HG03565 (cell line): ENCODE results near the gene EPDR1.
"Not testable (repeated sequence)": the region's sequence is repeated elsewhere in the genome, so short reads cannot be mapped to it uniquely, and the experiment has no call there.

Experiments used
- ATAC-seq: cut with Tn5 transposase; IDR thresholded peaks from one replicate; pipeline ENCODE4 v1.9.1; 2021; ENCODE audit warnings: mild to moderate bottlenecking, moderate library complexity; ENCODE audit not compliant: unreplicated experiment

Gene EPDR1

GRCh38 chr7:37927773-37928444 lies 7.5 kb downstream of the EPDR1 start:
- no peak for ATAC-seq

DNA sequence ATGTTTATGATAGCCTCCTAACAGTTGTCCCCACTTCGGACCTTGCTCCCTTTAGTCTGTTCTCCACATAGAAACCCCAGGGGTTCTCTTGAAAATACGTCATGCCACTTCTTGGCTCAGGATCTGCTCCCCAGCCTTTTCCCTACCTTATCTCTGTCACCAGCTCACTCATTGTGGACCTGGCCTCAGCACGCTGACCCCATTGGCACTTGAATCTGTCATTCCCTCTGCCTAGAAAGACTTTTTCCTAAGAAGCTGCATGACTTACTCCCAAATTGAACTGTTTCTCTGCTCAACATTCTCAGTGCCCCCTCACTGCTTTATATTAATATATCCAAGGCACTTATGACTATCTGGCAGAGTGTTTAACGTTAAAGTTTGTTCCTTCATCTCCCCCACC lies 8.4 kb downstream of the EPDR1 start:
- no peak for ATAC-seq

GRCh38 chr7:37930226-37930948 lies 9.9 kb downstream of the EPDR1 start:
- ATAC-seq = no peak

DNA sequence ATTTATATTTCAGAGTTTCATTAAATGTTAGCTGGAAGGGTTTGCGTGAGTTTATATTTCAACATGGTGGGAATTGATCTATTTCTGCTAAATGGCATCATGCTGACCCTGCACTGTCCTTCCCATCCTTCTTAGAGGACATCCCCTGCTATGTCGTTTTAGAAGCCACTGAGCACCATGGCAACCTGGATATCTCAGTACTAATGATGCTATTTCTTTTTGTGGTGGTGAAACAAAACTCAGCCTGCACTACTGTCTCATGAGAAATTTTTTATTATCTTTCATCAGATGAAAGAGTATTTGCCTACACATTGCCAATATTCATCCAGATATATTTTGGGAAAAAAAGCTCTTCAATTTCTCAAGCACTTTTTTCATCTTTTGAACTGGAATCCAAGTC lies 12.1 kb downstream of the EPDR1 start:
- no peak for ATAC-seq

- ATAC-seq = no peak
Measured at GRCh38 chr7:37933018-37933566, 12.7 kb downstream of the EPDR1 start.

DNA sequence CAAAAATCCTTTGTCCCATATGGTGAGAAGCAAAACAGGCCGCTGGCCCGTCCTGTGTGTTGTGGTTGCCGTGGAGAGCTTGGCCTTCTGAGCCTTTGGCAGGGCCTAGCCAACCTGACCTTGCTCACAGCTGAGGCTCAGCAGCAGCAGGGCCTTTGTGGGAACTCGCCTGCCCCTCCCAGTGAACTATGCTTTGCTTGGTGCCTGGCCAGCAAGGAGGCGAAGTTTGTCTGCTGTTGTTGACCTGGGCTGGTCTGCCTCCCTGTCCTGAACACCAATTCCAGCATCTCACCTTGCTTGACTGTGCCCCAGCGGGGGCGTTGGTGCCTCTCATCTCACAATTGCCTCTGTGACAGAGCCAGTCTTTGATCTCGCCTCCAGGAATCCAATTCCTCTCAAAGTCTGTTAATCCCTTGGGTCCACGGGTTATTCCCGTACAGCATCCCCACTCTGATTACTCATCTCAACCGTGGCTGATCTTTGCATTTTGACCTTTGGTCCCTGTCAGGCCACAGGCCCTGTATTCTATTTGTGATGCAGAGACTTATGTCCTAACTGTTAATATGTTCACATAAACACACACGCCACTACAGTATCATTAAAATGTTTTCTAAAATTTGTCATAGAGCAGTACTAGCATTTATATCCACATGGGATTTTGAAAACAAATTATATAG lies 22.6 kb downstream of the EPDR1 start:
- no peak for ATAC-seq

DNA sequence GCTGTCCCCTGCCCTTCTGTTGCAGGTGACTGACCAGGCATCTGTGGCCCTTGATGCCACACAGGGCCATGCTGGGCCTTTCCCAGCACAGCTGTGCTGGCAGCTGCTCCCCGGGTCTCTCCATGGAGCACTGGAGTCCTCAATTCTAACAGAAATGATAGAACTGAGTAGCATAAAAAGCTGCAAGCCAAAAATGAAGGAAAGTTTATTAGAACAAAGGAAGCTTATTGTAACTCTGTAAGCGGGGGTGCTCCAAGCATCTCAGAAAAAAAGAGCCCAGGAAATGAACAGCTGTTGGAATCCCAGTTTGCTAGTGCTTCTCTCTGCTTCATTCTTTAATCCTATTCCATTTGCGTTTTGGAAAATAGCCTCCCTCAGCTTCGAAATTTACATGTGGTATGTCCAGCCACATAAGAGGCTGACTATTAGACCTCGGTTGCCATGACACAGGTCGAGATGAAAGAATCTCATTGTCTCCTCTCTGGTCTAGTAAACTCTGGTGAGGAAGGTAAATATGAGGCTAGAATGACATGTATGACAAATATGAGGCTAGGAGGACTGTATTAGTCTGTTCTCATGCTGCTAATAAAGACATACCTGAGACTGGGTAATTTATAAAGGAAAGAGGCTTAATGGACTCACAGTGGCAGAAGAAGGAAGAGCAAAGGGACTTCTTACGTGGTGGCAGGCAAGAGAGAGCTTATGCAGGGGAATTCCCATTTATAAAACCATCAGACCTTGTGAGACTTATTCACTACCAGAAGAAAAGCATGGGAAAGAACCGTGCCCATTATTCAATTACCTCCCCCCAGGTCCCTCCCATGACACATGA lies 23.7 kb downstream of the EPDR1 start:
- ATAC-seq = no peak

- ATAC-seq = no peak
Measured at GRCh38 chr7:37944737-37945054, 24.3 kb downstream of the EPDR1 start.

- no peak for ATAC-seq
Measured at GRCh38 chr7:37945336-37945735, 24.9 kb downstream of the EPDR1 start.

DNA sequence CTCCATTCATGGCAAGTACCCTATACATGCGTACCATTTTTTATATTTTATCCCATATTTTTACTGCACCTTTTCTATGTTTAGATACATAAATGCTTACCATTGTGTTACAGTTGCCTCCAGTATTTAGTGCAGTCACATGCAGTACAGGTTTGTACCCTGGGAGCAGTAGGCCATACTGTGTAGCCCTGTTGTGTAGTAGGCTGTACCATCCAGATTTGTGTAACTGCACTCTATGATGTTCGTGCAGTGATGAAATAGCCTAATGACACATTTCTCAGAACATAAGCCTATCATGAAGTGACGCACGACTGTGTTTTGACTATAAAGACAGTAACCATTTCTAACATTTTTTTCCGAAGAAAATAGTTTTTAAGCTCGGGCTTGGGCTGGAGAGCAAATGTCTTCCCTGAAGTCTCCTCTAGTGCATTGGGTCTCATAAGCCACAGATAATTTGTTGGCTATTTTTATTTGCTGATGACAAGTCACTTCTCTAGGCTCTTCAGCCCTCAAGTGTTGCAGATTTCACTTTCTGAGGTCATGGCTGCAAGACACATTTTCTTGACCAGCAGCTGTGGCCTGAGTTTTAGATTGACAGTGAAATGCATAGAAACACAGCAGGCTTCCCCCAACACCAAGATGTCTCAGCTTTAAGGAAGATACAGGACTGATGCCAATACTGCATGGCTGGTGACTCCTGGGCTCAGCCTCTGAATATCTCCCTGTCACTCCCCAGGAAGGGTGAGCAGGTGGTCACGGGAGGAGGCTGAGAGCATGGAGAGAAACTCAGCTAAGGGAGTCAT lies 26.9 kb downstream of the EPDR1 start:
- no peak for ATAC-seq

DNA sequence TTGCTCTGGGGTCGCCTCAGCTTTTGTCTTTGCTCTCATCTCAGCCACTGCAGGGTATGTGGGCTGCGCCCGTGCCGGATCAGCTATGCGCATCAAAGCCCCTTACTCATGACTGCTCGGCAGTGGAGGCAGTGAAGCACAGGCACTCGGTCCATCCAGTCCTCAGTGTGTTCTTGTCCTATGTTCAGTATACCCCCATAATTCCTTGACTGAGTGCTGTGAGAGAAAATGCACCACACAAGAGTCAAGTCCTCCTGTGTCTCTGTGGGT lies 27.4 kb downstream of the EPDR1 start:
- ATAC-seq = no peak

DNA sequence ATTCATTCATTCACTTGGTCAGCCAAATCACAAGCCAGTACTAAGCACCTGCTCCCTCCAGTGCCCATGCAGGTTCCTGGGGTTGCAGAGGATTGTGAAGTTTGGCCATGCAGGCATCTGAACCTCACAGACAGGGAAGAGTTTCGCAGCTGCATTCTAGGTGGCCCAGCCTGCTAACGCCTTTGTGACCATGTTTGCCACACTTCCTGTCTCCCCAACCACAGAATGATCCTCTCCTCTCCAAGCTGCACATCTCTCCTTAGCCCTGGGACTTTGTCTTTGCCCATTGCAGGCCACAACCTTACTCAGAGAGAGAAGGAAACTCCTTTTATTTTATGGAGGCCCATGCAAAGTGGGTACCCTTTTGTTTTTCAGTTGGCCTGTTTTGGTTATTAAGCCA lies 31.8 kb downstream of the EPDR1 start:
- ATAC-seq = no peak

GRCh38 chr7:37954217-37954616 lies 33.8 kb downstream of the EPDR1 start:
- not testable (repeated sequence) for ATAC-seq

GRCh38 chr7:37956791-37957190 lies 36.4 kb downstream of the EPDR1 start:
- ATAC-seq = no peak

DNA sequence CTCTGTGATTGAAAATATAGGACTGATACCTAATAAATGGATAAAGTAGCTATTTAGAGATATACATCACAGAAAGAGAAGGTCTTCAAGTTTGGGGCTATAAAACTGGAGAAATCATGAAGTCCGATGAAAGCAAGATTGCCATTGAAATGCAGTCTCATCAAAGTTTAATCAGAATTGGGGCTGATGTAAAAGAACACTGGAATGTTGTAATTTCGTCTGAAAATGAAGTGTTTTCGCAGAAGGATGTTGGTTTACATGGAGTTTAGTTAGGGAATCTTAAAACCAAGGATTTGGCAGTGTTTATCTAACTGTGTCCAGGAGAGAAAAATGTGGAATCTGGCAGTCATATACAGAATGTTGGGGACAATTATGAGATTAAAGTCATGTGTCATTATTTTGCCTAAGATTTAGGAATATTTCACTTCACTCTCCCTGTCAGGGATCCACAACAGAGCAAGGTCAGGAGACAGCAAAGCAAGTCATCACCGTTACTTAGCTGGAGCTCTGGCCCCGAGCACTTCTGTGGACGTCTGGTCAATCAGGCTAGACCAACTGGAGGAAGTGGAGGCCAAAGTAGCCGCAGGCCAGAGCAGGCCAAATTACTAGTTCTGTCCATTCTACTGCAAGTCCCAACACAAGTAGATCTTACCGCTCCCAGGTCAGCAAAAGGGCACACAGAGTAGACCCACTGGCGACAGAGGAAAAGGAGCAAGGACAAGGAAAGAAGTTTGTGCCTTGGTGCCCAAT lies 37.0 kb downstream of the EPDR1 start:
- no peak for ATAC-seq

DNA sequence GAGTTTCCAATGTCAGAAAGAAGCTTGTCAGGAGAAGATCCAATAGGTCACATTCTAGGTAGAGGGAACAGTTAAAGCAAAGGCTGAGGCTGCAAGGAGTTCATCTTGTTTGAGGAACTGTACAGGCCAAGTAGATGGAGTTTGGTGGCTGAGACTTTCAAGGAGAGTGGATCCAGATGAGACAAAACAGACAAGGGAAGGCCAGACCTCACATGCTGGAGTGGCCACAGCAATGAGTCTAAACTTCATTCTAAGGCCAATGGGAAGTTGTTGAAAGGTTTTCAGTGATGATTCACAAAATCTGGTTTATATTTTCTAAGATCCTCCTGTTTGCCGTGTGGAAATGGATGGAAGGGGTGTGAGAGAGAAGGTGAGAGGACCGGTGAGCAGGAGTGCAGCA lies 40.0 kb downstream of the EPDR1 start:
- no peak for ATAC-seq

GRCh38 chr7:37961251-37961650 lies 40.8 kb downstream of the EPDR1 start:
- ATAC-seq = no peak

- ATAC-seq = no peak
Measured at GRCh38 chr7:37964196-37964595, 43.8 kb downstream of the EPDR1 start.

DNA sequence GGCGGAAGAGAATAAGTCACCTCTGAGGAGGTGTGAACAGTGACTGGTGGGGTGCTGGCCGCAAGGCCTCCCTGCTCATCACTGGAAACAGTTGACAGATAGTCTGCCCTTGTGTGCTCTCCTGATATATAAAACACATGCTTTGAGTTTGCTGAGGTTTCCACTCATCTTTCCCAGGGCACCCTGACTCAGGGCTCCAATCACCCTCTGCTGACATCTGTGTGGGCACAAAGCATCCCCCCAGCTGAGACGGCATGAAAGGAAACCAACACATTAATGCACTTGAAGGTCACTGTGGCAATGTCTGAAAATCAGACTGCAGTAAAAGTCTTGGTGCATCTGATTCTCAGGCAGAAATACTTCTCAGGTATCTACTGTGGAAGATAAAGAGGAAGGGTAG lies 49.8 kb downstream of the EPDR1 start:
- ATAC-seq = no peak

GRCh38 chr7:37971491-37971890 lies 51.1 kb downstream of the EPDR1 start:
- ATAC-seq = no peak
